Esophagus muscularis mucosa (tissue), 4 donors: Measurements from ENCODE around the gene PNLIPRP1. TPM values are rescaled to one million over a fixed set of nuclear protein-coding genes. Genes with fewer than 3 reads are reported as not detected.

Source experiments
- DNase-seq: peaks from one replicate; pipeline ENCODE4 v3.0.0-alpha.2; 2017; ENCODE audit errors: extremely low spot score
- H3K27ac ChIP-seq, 4 donors: fragments of 200-600 bp; sonication (generic); replicated peaks in 1 of 4; 1 replicate in 3 of 4; 2 replicates in 1 of 4; pipeline ENCODE4 v1.5.1; 2016 to 2019; ENCODE audit warnings: mild to moderate bottlenecking in 1 of 4
- H3K27me3 ChIP-seq, 4 donors: fragments of 200-600 bp; sonication (generic); one replicate each; pipeline versions ENCODE4 v1.5.1 to v1.6.0; 2016 to 2019
- H3K36me3 ChIP-seq, 4 donors: fragments of 200-600 bp; sonication (generic); one replicate each; pipeline ENCODE4 v1.5.1; 2016 to 2019
- H3K4me1 ChIP-seq, 4 donors: fragments of 200-600 bp; sonication (generic); one replicate each; pipeline ENCODE4 v1.5.1; 2016 to 2019
- H3K4me3 ChIP-seq, 4 donors: fragments of 200-600 bp; sonication (generic); 1 replicate in 2 of 4; 2 replicates in 2 of 4; pipeline ENCODE4 v1.5.1; 2016 to 2019; ENCODE audit warnings: mild to moderate bottlenecking in 4 of 4, moderate library complexity in 1 of 4
- H3K9me3 ChIP-seq, 4 donors: fragments of 200-600 bp; sonication (generic); 1 replicate in 3 of 4; 2 replicates in 1 of 4; pipeline ENCODE4 v1.5.1; 2016 to 2019
- EP300 ChIP-seq: sonication (generic); formaldehyde crosslinking; IDR thresholded peaks from one replicate; pipeline ENCODE4 v1.6.1; 2017; ENCODE audit warnings: antibody characterized with exemption
- POLR2A ChIP-seq: fragments of 450-650 bp; IDR thresholded peaks from one replicate; pipeline ENCODE4 v1.6.1; 2017; ENCODE audit warnings: antibody characterized with exemption, moderate library complexity, mild to moderate bottlenecking, low read depth
- POLR2AphosphoS5 ChIP-seq, 2 donors: sonication (generic); formaldehyde crosslinking; IDR thresholded peaks; one replicate each; pipeline ENCODE4 v1.6.1; 2017; ENCODE audit warnings: antibody characterized with exemption in 2 of 2
- WGBS: methylation state at CpG from one replicate; pipeline ENCODE4 v1.1.5; 2018; 5-methylcytosine and 5-hydroxymethylcytosine counted together
- intact Hi-C: fragments of 100-400 bp; cut with DNase I; formaldehyde crosslinking; loops from one replicate; pipeline ENCODE4 v1.15.1; 2023
- total RNA-seq, 4 donors: library from RNA; depleted of rRNA; stranded (reverse); fragments of >200 nt; gene quantifications; one replicate each; pipeline versions ENCODE4 v1.1.0 to v1.2.1, GENCODE V29; 2016
- TF ChIP-seq, protein P1 (sequence below), 3 experiments: fragments of 200-600 bp in 2 of 3; fragments of 450-650 bp in 1 of 3; sonication (generic) in 2 of 3; IDR thresholded peaks; one replicate each; pipeline ENCODE4 v1.5.1; 2017 to 2019; ENCODE audit warnings: antibody characterized with exemption in 3 of 3, mild to moderate bottlenecking in 2 of 3, moderate library complexity in 1 of 3

PNLIPRP1 gene
- total RNA-seq, 4 donors from 2014 or later = not detected

GRCh38 chr10:116589926-116590325, 833 bp upstream of the PNLIPRP1 start:
- no peak overlapping the region for H3K4me3 ChIP-seq
- no peaks in the 10 kb centered on the region for H3K9me3 ChIP-seq
- intact Hi-C loops = no loop called here
- TF ChIP-seq, protein P1, sequence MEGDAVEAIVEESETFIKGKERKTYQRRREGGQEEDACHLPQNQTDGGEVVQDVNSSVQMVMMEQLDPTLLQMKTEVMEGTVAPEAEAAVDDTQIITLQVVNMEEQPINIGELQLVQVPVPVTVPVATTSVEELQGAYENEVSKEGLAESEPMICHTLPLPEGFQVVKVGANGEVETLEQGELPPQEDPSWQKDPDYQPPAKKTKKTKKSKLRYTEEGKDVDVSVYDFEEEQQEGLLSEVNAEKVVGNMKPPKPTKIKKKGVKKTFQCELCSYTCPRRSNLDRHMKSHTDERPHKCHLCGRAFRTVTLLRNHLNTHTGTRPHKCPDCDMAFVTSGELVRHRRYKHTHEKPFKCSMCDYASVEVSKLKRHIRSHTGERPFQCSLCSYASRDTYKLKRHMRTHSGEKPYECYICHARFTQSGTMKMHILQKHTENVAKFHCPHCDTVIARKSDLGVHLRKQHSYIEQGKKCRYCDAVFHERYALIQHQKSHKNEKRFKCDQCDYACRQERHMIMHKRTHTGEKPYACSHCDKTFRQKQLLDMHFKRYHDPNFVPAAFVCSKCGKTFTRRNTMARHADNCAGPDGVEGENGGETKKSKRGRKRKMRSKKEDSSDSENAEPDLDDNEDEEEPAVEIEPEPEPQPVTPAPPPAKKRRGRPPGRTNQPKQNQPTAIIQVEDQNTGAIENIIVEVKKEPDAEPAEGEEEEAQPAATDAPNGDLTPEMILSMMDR (IDR thresholded peaks at IDR 0.05) = no peak
- TF ChIP-seq POLR2A = no peak
- TF ChIP-seq EP300 = no peak
- WGBS = 80% methylated on average over 2 of the region's 2 CpGs
- no peak for DNase-seq
- H3K4me1 ChIP-seq = no peaks in the 10 kb centered on the region
- H3K27me3 ChIP-seq = no peaks in the 10 kb centered on the region
- no peaks in the 10 kb centered on the region for H3K36me3 ChIP-seq
- no peak overlapping the region for H3K27ac ChIP-seq

- H3K4me3 ChIP-seq = no peak overlapping the region
- TF ChIP-seq POLR2AphosphoS5 (IDR thresholded peaks at IDR 0.05) (no peak), POLR2A (no peak), EP300 (no peak)
- TF ChIP-seq, protein P1 (IDR thresholded peaks at IDR 0.05) = no peak
- no peaks in the 10 kb centered on the region for H3K27me3 ChIP-seq
- intact Hi-C loops = no loop called here
- WGBS = 88% methylated on average over 5 of the region's 5 CpGs
- no peaks in the 10 kb centered on the region for H3K9me3 ChIP-seq
- no peak overlapping the region for H3K27ac ChIP-seq
- no peak for DNase-seq
- no peaks in the 10 kb centered on the region for H3K4me1 ChIP-seq
- no peaks in the 10 kb centered on the region for H3K36me3 ChIP-seq
Measured at GRCh38 chr10:116593139-116593740, 2.5 kb downstream of the PNLIPRP1 start.

DNA sequence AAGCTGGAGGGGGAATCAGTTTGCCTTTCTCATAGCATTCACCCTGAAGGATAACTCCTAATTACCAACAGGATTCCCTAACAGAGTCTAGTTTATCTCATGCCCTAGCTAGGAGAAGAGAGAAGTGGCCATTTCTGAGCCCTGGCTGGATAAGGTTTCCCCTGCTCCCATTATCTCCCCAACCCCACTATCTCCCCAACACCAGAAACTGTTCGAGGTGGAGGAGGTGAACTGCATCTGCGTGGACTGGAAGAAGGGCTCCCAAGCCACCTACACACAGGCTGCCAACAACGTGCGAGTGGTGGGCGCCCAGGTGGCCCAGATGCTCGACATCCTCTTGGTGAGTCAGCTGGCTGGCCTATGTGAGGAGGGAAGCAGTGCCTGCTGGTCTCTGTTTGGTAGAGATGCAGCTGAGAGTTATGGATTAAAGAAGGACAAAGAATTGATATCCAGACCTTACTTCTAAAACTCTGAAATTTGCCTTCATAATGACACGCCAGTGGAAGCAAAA, 3.8 kb downstream of the PNLIPRP1 start:
- no peaks in the 10 kb centered on the region for H3K27me3 ChIP-seq
- TF ChIP-seq, protein P1 (IDR thresholded peaks at IDR 0.05) = no peak
- H3K36me3 ChIP-seq = no peaks in the 10 kb centered on the region
- no peak for DNase-seq
- H3K27ac ChIP-seq = no peak overlapping the region
- no peaks in the 10 kb centered on the region for H3K4me1 ChIP-seq
- no peak overlapping the region for H3K4me3 ChIP-seq
- intact Hi-C loops = no loop called here
- WGBS = 86% methylated on average over 7 of the region's 7 CpGs
- H3K9me3 ChIP-seq = no peaks in the 10 kb centered on the region

GRCh38 chr10:116596062-116596461, 5.3 kb downstream of the PNLIPRP1 start:
- 56% methylated on average over 2 of the region's 2 CpGs for WGBS
- Histone ChIP-seq H3K4me3 (no peak overlapping the region), H3K9me3 (no peaks in the 10 kb centered on the region), H3K27me3 (no peaks in the 10 kb centered on the region), H3K27ac (no peak overlapping the region), H3K36me3 (no peaks in the 10 kb centered on the region), H3K4me1 (no peaks in the 10 kb centered on the region)
- no peak for TF ChIP-seq EP300
- TF ChIP-seq POLR2AphosphoS5 (IDR thresholded peaks at IDR 0.05) = no peak
- TF ChIP-seq, protein P1 (IDR thresholded peaks at IDR 0.05) = no peak
- TF ChIP-seq POLR2A = no peak
- intact Hi-C loops = no loop called here
- no peak for DNase-seq

DNA sequence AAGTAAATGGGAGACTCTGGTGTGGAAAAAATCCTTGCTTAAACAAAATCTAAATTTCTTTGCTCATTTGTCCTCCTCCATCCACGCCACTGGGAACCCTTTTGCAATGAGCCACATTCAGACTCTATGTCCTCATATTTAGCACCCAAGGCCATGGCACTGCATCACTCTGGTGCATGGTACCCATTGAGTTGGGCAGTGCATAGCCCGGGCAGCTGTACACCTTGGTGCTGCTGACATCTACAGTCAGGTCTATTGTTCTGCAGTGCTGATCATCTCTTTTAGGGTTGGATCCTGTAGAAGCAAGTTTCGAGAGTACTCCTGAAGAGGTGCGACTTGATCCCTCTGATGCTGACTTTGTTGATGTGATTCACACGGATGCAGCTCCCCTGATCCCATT, 6.8 kb downstream of the PNLIPRP1 start:
- H3K27ac ChIP-seq = no peak overlapping the region
- intact Hi-C loops = no loop called here

More for the DNA sequence above, 6.8 kb downstream of the PNLIPRP1 start:
- no peaks in the 10 kb centered on the region for H3K4me1 ChIP-seq
- no peak overlapping the region for H3K4me3 ChIP-seq
- H3K9me3 ChIP-seq = no peaks in the 10 kb centered on the region
- DNase-seq = no peak
- no peak for TF ChIP-seq POLR2AphosphoS5 (IDR thresholded peaks at IDR 0.05)
- TF ChIP-seq EP300 = no peak
- no peak for TF ChIP-seq POLR2A
- TF ChIP-seq, protein P1 (IDR thresholded peaks at IDR 0.05) = no peak
- 69% methylated on average over 5 of the region's 5 CpGs for whole genome bisulfite sequencing
- peaks cover 0 to 5% (median 0%) of the 10 kb centered on the region in 4 donors for H3K27me3 ChIP-seq
- no peaks in the 10 kb centered on the region for H3K36me3 ChIP-seq
